Stimulated activated CD4-positive, alpha-beta T cell treated with anti-CD3 and anti-CD28 coated beads, Interleukin-15, amount 100 ng/mL, for 1 hour (primary cell): ENCODE results near the gene RPTOR.
"Not testable (repeated sequence)": the region's sequence is repeated elsewhere in the genome, so short reads cannot be mapped to it uniquely, and the experiment has no call there.

Source experiments
- DNase-seq, 2 donors: peaks; one replicate each; pipeline ENCODE4 v3.0.0-alpha.2; 2020; ENCODE audit warnings: low read depth in 1 of 2, low spot score in 1 of 2

RPTOR gene

DNA sequence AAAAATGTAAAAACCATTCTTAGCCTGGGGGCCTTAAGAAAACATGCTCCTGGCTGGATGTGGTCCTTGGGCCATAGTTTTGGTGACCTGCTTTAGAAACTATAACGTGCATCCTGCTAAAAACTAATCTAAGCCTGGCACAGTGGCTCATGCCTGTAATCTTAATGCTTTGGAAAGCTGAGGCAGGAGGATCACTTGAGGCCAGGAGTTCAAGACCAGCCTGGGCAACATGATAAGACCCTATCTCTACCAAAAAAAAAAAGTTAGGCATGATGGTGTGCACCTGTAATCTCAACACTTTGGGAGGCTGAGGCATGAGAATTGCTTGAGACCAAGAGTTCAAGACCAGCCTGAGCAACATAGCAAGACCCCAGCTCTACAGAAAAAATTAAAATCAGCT, 263.2 kb downstream of the RPTOR start:
- DNase-seq = no peak

DNA sequence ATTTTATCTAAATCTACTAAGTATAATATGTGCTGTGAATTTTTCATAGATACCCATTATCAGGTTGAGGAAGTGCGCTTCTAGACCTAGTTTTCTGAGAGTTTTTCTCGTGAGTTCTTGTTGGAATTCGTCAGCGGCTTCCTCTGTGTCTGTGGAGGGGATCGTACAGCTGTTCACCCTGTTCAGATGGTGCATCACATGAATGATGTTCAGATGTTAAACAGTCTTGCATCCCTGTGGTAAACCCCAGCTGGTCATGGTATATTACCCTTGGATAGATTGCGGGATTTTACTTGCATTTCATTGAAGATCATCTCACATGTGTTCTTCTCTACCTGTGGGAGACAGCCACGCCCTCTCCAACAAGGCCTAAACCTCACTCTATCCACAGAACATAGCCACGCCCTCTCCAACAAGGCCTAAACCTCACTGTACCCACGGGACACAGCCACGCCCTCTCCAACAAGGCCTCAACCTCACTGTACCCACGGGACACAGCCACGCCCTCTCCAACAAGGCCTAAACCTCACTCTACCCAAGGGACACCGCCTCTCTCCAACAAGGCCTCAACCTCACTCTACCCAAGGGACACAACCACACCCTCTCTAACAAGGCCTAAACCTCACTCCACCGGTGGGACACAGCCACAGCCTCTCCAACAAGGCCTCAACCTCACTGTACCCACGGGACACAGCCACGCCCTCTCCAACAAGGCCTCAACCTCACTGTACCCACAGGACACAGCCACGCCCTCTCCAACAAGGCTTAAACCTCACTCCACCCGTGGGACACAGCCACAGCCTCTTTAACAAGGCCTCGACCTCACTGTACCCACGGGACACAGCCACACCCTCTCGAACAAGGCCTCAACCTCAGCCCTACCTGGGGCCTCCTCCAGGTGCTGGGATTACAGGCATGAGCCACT, 266.8 kb downstream of the RPTOR start:
- no peak for DNase-seq

DNA sequence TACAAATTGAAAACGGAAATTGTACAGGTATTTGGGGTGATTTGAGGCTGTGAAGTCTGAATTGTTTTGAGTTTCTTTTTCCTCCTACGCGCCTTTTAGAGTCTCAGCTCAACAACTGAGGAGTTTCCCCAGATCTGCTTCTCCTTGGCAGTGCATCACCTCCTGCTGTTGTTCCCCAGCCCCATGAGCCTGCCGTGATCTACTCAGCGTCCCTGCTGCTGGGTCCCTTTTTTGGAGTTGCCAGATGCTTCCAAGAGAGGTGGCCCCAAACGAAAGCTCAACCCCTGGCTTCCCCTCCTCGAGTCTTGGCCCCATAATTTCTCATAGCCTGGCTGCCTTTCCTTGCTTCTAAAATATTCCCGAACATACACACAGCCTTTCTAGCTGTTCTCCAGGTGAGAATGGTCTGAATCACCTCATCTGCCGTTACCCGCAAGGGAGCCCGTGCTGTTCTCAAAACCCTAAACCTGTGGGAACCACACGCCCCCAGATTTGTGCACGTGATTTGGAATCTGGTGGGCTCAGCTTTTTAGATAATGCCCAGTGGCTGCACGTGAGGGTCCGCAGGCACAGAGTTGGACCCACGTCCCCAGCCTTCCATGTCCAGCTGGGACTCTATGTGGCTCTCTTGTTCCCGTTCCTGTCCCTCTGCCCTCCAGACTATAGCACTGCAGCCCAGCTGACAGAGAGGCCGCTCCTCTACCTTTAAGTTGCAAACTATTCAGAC, 267.9 kb downstream of the RPTOR start:
- no peak for DNase-seq

DNA sequence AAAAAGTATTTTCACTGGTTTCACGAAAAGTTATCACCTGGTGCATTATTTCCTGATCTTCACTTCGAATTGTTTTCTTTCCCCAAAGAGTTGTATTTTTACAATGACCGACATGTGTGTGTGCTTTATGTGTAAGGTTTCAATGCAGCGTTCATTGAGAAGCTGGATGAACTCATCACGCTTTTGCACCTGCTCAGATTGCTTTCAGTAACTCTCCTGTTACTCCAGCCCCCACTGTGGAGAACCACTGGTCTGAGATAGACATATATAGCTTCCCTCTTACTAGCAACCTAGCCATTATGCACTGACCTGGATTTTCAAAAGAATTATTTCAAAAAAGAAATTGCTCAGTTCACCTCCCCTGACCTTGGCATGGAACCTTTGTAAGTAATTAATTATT, 268.7 kb downstream of the RPTOR start:
- DNase-seq = no peak

DNA sequence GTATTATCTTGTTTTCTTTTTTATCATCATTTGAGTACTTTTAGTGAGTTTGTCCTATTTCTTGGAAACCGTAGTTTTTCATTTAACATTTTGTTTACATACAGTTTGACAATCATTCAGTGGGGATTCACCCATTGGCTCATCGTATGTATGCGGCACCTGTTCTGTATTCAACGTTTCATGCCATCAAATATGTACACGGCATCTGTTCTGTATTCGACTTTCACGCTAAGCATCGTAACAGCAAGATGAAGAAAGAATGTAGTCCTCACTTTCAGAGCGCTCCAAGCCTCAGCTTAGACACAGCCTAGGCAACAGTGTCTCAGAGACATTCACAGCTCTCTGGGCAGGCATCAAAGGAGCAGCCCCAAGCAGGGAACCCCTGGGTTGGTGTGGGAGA, 269.9 kb downstream of the RPTOR start:
- no peak for DNase-seq

DNA sequence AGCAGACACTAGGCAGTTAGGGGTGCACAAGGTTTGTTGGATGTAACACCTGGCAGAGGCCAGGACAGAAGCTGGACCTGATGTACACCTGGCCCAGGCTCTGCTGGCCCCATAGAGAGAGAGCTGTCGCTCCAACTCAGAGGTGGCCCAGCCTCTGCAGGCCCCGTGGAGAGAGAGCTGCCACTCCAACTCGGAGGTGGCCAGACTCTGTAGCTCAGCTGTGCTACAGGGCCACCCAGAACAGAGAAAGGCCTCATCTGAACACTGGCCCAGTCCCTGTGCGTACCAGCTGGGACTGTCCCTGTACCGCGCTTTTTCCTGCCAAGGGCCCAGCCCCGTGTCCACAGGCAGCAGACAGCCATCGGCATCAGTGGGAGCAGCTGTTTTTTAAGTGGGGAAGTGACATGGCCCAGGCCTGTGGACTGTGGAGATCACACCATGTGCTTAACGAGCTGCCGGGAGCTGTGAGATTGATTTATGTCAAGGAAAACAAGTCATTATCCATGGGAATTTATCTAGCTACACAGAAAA, 270.6 kb downstream of the RPTOR start:
- DNase-seq = no peak

DNA sequence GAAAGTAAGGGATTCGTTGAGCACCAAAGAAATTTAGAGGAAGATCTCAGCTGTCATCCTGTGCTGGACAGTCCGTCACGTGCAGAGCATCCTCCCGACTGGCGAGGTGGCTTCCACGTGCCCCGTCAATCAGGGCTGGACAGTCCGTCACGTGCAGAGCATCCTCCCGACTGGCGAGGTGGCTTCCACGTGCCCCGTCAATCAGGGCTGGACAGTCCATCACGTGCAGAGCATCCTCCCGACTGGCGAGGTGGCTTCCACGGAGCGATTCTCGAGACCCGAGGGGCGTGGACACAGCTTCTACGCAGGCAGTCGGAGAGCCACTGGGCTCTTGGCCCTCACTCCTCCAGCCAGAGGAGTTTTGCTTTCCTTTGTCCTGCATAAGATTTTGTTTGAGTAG, 271.1 kb downstream of the RPTOR start:
- not testable (repeated sequence) for DNase-seq

DNA sequence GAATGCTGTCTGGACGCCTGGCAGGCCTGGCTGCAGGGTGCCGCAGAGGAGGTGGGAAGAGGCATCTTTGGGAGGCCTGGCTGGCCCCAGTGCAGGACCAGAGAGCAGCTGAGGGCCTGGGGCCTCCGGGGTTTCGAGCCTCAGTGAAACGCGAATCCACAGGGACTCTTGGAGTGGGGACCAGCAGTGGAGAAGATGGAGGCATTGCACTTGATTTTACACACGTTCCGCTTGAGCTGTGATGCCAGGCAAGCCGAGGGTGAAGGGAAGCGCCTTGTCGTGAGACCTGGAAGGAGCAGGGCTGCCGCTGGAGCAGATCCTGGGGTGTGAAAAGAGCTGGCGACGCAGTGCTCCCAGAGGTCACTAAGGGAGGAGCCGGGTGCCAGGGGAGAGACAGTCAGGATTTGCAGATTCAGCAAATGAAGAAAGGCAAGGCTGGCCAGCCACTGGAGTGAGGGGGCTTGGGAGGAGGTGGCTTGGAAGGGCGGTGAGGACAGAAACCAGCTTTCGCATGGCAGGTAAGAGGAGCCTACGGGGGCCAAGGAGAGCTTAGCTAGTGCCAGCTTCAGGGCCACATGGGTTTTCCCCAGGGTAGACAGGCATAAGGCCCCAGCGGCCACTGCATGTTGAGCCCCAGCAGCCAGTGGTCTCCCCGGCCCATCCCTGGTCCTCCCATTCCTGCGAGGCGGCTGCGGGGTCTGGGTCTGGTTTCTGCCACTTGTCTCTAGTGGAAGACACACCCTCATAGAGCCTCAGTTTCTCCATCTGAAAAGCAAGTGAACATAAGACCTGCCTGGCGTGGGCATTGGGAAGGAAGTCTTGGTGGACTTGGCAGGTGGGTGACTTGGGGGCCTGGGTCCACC, 271.8 kb downstream of the RPTOR start:
- DNase-seq = no peak

DNA sequence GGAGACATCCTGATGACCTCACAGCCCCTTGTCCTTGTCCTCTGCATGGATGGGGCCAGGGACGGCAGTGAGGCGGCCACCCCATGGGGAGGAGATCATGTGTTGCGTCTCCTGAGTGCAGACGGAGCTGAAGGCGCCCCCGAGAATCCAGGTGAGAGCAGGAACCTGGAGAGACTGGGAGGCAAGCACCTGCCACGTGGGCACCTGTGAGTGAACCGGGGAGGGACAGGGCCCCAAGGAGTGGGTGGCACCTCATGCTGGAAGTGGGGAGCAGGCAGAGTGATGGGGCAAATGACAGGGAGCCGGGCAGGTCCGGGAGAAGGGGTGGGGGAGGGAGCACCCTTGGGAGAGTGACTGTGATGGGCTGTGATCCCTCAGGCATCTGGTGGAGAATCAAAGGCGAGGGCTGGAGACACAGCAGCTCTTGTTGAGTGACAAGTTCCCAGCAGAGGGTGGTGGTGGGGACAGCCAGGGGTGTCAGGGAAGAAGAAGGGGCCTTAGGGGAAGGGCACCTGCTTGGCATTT, 272.7 kb downstream of the RPTOR start:
- DNase-seq = no peak

DNA sequence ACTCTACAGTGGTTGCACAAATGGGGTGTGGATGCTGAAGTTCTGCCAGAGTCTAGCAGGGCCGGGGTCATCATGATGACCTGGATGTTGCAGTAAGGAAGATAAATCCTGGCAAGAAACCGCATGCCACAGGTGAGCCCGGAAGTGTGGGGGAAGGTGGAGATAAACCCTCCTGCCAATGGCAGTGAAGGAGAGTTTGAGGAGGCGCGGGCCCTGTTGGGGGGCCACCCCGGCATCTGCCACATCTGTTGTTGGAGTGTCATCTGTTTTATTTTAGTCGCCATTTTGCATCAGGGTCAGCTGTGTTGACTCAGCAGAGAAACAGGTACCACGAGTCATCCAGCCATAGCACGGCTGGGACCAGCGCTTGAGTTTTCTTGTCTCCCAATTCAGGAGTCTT, 273.2 kb downstream of the RPTOR start:
- no peak for DNase-seq

DNA sequence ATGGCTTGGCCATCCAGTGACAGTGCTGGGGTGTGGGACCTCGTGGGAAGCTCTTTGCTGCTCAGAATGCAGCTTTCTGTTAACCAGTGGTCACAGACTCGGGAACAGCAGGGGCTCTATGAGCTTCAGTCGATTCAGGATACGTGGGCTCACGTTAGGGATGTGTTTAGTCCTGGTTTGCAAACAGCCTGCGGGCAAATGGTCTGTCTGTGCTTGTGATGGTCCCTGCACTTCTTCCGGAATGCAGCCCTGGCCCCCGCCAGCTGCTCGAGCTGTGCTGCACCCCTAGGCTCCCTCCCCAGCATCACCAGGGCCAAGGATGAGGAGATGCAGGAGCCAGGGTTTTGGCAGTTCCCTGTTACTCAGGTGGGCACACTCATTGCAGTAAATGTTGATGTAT, 274.2 kb downstream of the RPTOR start:
- no peak for DNase-seq

DNA sequence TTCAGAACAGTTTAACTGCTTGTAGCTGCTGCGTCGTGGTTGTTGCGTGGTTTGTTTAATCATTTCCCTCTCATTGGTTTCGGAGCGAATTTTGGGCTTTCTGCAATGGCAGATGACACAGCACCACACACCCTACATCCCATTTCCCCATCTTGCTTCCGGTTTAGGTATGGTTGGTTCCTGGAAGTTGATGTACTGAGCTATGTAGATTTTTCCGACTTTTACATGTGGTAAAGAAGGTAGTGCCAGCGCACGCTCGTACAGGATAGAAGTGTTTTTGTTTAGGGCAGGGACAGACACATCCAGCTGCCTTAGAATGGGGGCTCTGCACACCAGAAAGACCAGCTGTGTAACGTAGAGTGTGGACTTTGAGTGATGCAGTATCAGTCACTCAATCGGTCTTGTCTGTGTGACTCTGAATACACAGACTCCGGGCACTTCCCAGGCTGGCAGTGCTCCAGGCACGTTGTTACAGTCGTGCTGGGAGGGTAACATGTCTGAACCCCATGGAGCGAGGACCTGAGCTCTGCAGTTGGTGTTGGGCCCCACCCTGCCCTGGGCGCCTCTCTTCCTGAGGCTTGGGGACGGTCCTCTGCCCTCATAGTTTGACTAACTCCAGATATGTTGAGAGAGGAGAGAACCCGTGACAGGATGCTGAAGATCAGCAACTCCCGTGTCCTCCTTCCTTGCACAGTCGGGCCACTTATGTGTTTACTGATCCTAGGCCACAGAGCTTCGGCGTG, 275.0 kb downstream of the RPTOR start:
- no peak for DNase-seq

DNA sequence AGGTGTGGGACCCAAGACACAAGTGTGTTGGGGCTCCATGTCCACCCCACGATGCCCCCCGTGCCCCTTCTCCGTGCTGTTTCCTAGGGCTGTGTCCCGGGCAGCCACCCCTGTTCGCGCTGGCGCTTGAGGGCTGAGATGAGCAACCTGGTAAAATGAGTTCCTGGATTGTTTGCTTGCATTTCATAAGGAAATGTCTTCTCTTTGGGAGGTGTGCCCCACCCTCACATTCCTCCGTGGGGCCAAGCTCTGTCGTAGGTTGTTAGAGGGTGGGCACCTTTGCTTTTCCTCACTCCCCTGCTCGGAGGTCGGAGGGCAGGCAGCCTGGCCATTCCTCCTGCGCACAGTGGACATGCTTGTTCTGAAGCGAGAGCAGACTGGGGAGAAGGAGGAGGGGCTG, 275.7 kb downstream of the RPTOR start:
- DNase-seq = no peak

DNA sequence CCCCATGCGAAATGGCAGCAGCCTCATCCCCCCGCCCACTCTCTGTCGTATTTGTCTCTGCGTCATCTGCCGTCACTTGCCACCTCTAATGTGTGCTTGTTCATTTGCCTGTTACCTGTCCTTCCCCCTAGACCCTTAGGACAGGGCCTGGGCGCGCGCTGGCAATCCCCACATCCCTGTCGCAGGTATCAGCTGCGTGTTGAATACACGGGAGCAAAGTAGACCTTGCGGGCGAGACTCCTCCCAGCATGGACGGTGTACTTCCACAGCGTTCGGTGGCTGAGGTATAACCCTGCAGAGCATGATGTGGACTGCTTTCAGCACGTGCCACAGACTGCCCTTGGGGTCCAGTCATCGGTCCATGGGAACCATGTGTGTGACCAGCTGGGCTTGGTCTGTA, 276.9 kb downstream of the RPTOR start:
- DNase-seq = no peak

DNA sequence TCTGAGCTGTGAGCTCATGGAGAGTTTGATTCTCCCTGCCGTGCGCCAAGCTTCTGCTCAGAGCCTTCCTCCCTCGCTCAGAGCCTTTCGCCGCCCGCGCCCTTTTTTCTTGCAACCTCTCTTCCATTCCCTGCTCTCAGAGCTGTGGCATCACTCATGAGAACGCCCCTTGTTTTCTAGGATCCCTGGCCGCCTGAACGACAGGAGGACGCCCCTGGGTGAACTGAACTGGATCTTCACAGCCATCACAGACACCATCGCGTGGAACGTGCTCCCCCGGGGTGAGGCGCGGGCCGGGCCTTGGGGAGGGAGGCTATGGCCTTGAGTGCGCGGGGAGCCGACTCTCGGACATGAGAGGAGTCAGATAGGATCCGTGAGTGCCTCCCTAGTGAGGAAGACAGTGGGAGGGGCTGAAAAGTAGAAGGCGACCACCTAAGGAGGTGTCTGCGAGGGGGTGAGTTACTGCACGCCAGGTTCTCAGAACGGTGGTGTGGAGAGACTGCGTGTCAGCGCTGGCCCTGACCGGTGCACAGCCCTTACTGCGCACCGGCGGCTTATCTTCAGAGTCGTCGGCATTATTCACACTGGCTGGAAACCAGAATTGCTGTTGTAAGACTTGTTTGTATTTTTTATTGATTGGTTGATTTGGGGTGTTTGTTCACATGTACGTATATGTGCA, 277.5 kb downstream of the RPTOR start:
- no peak for DNase-seq

DNA sequence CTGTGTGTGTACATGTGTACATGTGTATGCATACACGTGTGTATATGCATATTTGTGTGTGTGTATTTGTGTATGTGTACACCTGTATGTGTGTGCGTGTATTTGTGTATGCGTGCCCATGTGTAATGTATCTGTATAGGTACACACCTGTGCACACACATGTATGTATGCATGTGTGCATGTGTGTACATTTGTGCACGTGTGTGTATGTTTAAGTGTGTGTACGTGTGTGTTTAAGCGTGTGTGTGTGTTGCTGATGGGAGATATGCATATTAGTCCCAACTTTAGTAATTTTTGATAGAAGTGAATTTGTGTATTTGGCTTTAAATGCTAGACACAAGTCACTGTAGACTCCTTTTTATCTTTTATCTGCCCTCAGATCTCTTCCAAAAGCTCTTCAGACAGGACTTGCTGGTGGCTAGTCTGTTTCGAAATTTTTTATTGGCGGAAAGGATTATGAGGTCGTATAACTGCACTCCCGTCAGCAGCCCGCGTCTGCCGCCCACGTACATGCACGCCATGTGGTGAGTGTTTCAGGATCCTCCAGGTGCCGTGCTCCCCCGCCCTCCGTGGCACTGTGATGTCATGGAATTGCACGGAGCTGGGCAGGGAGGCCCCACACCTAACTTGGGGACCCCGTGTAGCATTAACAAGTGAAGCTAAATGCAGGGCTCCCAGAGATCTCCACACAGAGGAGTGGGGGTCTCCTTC, 278.2 kb downstream of the RPTOR start:
- no peak for DNase-seq

DNA sequence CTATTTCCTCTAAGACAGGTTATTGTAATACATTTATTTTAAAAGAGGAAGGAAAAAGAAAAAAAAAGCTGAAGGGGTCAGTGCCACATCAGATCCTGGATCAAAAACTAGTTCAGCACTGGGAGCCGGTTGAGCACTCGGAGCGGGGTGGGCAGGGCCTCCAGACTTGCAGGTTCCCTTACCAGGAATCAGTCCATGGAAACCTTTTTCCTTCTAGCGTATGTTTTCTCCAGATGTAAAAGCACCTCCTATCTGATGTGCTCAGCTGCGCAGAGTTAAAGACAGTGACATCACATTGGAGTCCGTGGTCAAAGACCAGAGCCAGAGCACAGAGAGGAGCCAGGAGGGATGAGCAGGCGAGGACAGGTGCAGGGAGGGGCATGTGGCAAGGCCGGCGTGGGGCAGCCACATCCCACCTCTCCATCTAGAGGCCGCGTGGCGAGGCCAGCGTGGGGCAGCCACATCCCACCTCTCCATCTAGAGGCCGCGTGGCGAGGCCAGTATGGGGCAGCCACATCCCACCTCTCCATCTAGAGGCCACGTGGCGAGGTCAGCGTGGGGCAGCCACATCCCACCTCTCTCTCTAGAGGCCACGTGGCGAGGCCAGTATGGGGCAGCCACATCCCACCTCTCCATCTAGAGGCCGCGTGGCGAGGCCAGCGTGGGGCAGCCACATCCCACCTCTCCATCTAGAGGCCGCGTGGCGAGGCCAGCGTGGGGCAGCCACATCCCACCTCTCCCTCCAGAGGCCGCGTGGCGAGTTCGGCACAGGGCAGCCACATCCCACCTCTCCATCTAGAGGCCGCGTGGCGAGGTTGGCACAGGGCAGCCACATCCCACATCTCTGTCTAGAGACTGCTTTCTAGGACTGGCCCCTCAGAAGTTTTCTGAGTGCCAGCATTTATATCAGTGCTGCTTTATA, 280.2 kb downstream of the RPTOR start:
- DNase-seq = no peak
